ENCODE results near the gene ORM2.

DNA sequence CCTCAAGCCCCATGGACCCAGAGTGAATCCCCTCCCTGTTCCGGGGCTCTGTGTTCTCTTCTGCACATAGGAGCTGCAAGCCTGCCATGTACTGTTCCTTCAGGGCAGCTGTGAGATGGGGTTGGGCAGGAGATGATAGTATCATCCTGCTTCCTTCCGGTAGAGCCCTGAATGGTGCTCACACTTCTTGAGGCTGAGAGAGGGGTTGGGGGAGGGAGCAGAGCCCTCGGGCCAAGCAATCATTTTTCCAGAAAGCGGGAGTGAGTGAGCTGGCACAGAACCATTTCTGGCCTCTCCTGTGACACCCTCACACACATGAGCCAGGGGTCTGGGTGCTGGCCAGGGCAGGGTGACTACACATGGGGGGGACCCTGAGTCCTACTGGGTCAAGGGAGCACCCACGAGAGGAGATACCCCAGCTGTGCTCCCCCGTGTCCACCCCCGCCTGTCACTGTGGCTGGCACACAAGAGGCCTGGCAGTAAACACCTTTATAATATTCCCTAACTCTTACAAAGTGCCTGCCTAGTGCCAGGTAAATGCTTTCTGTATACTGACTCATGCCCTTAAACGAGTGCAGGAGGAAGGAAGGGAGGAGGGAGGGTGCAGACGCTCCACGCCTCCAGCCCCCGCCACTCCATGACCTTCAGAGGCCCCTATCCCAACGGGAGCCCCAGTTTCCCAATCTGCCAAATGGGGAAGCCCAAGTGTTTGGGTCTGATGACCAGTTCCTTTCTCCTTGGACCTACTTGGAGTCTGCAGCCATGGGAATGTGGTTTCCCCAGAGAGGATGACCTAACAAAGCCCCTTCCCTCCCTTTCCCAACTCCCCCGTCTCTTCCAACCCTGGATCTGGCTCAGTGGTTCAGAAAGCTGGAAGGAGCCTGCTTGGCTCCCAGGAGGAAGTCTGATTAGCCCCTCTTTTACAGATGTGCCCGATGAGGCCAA is 42.6 kb downstream of the ORM2 start:
- no peak for TF ChIP-seq POLR2A (IDR thresholded peaks at IDR 0.05)
- no peak for TF ChIP-seq CTCF (IDR thresholded peaks at IDR 0.05)
- TF ChIP-seq EP300 (IDR thresholded peaks at IDR 0.05): no peak
